ENCODE measurements around the gene NEDD4L.

- TF ChIP-seq ZNF274 (IDR thresholded peaks at IDR 0.05; ENCODE audit: low read depth, low read length) (no peak), SUZ12 (IDR thresholded peaks at IDR 0.05; ENCODE audit: extremely low read depth, insufficient read depth, insufficient read length) (no peak), YY1 (IDR thresholded peaks at IDR 0.05; ENCODE audit: insufficient read depth, insufficient read length) (no peak)
These were observed 53.8 kb downstream of the NEDD4L start for GRCh38 chr18:58097907-58098166.

Measured in NT2/D1 (cell line).